HG02938 (cell line): ENCODE results near the gene RBM8A.
A peak's percentile ranks its signal among the peaks of the same experiment; 100 is the strongest.

Experiments used
- ATAC-seq: cut with Tn5 transposase; IDR thresholded peaks from one replicate; pipeline ENCODE4 v1.9.1; 2021; ENCODE audit warnings: mild to moderate bottlenecking, moderate library complexity; ENCODE audit not compliant: unreplicated experiment

Gene RBM8A

DNA sequence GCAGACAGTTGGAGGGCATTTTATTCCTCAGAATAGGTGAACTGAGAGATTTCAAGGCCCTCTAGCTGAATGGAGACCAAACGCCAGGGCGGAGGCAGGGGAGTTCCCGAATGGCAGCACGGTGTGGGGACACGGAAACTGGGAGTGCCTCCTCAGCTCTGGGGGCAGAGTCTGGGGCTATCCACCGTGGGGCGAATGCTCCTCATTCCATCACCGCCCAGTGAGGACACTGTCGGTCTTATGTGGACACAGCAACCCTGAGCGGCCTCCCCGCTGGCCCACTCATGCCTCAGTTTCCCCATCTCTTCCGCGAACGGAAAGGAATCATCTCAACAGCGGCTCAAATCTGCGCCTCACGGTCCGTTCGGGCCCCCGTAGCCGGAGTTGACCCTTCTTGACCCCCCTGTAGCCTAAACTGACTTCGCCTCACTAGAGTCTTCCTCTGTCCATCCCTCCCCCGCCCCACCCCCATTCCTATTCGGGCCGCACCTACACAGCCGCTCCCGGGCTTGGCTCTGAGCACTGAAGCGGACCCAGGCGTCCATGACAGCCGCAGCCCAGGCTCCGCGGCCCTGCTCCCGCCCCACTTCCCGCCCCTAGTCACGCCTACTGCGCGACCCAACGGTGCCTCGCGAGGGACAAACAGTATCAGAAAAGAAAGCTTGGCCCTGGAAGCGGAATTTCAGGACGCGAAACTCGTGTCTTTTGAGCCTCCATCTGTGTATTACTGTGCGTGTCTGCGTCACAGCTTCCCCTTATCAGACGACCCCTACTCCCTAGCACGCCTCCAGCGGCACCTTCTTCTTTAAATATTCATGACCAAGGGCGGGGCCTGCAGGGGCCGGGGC, 8.9 kb downstream of the RBM8A start, which contains the start of gene PEX11B:
Gene PEX11B, minus strand, starts transcription at position 574 of the 848 bp plus-strand sequence. Its CDS starts 29 bp downstream, at position 545.
- peak; percentile 70 for ATAC-seq

GRCh38 chr1:145917595-145917994, 9.7 kb downstream of the RBM8A start:
- ATAC-seq, result no peak

DNA sequence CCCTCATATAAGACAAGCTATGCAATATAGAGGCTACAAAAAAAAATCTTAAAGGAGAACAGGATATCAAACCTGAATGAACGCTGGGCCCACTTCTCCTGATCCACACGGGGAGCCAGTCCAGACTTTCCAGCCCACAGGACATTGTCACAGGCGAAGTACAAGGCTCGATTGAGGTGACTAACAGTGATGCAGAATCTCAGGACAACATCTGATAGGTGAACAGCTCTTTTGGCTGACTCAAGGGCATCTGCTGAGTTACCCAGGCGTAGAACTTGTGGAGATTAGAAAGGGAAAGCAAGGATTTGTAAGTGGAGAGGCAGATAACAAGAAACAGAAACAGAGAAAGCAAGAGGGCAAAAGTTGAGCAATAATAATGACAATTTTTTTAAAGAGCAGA, 10.5 kb downstream of the RBM8A start:
- no peak for ATAC-seq

DNA sequence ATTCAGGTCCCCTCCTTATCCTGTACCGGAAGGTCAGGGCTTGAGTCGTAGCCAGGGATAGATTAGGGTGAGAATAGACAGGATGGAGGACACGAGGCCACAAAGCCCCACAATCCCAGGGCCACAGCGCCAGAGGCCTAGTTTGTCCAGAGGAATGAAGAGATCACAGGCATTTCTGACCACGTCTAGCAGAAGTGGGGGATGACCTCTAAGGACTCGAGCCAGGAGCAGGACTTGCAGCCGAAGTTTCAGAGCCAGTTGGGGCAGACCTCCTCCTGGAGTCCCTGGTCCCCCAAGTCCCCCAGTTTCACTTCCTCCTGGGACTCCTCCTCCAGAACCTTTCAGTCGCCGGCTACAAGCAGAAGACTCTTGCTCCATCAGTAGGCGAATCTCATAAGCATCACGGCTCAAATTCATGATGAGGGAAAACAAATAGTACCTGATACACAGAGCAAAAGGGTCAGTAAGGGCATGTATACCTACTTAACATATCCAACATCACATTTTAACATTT, 15.1 kb downstream of the RBM8A start:
- no peak for ATAC-seq

- ATAC-seq, result no peak
Measured at GRCh38 chr1:145908653-145909052, 18.6 kb downstream of the RBM8A start.

- no peak for ATAC-seq
Measured at GRCh38 chr1:145906954-145907753, 20.1 kb downstream of the RBM8A start.

- ATAC-seq, result no peak
Measured at GRCh38 chr1:145901312-145902021, 25.8 kb downstream of the RBM8A start.

GRCh38 chr1:145898756-145899155, 28.5 kb downstream of the RBM8A start:
- ATAC-seq, result no peak

DNA sequence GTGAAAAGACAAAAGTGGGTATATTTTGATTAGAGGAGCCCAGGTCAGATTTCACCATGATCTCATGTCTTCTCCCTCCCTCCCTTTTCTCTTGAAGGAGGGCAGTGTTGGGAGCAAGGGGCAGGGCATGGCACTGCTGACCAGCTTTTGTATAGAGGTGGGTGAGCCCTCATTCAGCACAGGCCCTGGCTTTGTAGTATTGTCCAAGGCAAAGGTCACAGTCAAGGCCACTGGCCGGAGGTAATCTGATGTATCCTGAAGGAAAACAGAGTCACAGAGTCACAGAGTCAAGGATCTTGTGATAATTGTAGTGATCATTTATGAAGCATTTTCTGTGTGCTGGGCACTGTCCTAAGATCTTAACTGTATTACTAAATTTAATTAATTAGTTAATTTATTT, 29.3 kb downstream of the RBM8A start:
- no peak for ATAC-seq

- ATAC-seq, result no peak
Measured at GRCh38 chr1:145895471-145895870, 31.8 kb downstream of the RBM8A start.

DNA sequence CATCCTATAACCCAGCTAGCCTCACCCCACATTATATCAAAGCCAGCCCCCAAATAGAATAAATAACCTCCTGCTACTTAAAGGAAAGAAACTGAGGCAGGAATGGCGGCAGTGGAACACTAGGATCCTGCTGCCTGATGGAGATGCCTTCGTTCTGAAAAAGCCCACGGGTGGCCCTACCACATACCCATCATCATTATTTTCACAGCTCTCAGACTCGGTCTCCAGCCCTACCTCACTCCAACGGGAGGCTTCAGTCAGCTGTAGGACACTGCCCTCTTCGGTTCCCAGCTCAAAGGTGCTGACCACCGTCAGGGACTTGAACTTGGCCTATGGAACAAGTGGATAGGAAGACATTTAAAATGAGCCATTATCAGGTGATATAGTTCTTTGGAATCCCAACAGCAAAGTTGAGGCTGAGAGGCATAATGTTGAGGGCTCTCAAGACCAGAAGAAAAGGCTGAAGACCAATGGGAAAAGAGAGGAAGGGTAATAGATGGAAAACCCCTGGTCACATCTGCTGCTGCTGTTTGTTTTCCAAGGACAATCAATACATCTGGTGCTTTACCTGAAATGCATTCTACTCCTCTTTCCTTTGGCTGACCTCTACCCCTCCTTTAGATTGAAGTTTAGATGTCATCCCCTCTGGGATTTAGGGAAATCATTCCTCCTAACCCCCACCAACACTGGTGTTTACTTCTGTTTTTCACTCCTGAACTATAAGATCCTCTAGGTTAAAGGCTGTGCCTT, 33.8 kb downstream of the RBM8A start:
- no peak for ATAC-seq

DNA sequence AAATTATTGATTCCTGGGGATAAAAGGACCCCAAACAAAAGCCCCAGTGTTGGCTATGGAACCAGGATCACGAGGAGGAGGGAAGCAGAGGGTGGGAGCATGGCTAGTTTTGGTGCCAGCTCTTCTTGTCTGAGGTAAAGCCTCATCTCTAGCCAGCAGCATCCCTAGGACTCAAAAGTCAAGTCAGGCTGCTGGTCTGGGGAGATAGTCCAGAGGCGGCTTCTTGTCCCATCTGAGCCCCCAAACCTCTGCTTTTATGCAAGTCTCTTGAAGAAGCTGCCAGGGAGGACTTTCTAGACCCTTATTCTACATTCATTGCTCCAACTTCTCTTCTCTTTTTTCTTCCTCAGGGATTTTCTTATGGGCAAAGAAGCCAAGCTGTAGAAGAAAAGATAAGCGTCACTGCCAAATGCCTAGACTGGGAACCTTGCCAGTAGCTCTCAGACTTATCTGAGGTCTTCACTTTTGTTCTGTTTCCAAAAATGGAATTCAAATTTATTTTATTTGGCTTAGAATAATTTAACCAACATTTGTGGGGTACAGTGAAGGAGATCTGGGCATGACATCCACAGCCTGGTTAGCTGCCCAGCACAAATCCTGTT, 34.7 kb downstream of the RBM8A start:
- no peak for ATAC-seq

DNA sequence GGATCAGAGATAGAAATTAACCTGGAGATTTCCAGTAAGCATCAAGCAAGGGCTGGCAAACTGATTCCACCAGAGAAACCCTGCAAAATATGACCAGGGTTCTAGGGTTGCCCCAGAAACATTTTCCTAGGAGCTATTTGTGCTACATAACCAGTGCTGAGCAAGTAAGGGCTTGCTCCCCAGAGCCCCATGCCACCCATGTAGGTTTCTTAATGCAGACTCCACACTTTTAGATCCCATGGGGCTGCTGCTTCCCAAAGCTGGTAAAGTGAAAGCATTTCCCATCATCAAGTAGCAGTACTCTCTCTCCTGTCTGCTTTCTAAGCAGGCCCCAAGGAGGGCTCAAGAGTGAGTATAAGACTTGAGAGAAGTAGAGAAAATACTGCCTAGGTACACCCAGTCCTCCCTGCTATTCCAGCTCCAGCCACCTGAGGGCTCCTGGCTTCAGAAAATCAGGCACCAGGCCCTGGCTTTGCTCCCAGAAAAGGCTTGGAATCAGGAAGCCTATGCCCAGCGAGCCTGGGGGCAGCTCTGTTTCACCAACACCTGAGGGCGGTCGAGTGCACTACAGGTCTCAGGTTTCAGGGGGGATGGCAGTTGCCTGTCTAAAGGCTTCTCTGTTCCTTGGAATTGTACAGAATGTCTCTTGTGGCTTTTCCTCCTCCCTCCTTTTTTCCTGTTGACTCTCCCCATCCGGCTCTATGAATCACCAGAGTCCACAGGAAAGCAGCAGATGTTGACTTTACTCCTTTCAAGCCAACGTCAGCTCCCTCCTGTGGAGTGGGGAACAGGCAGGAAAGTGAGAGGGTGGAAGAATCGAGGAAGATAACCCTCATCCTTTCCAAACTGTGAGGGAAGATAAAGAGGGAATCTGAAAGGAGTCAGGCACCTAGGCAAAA, 35.4 kb downstream of the RBM8A start:
- ATAC-seq, result no peak

GRCh38 chr1:145891143-145891542, 36.1 kb downstream of the RBM8A start:
- ATAC-seq, result no peak

GRCh38 chr1:145889722-145890121, 37.6 kb downstream of the RBM8A start:
- ATAC-seq, result no peak

GRCh38 chr1:145887631-145888030, 39.7 kb downstream of the RBM8A start:
- ATAC-seq, result no peak

DNA sequence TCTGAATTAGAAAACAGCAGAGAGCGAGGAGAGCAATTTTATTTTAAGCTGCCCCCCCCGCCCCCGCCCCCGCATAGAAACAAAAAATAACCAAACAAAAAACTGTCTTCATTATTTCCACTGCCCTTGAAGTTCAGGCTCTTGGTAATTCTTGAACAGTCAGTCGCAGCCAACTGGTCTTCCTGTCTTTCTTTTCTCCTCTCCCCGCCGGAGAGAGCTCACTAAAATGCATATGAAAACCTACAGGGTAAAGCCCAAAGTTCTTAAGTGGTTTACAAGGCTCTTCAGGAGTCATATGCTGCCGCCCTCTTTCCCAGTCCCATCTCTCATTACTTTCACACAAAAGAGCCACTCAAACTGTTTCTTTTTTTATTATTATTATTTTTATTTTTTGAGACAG, 40.5 kb downstream of the RBM8A start:
- no peak for ATAC-seq

GRCh38 chr1:145886390-145886789, 40.9 kb downstream of the RBM8A start:
- no peak for ATAC-seq

- peak; percentile 97 for ATAC-seq
Measured at GRCh38 chr1:145885738-145886287, 41.5 kb downstream of the RBM8A start, which contains the start of gene ANKRD35. ANKRD35 (minus strand) TSS chr1:145885866; CDS start chr1:145885758, 108 bp downstream.
